Vagina (tissue), 2 donors: Measurements from ENCODE around the gene SDF2. TPM values are rescaled to one million over a fixed set of nuclear protein-coding genes. Genes with fewer than 3 reads are reported as not detected.

Source experiments
- DNase-seq, 2 donors: peaks; one replicate each; pipeline ENCODE4 v3.0.0-alpha.2; 2017; ENCODE audit errors: extremely low spot score in 2 of 2
- H3K27ac ChIP-seq: fragments of 200-600 bp; sonication (generic); one replicate; pipeline ENCODE4 v1.5.1; 2019
- H3K27me3 ChIP-seq: fragments of 200-600 bp; sonication (generic); one replicate; pipeline ENCODE4 v1.5.1; 2019
- H3K36me3 ChIP-seq, 2 donors: fragments of 200-600 bp; sonication (generic); one replicate each; pipeline ENCODE4 v1.5.1; 2017 to 2019
- H3K4me1 ChIP-seq: fragments of 200-600 bp; sonication (generic); one replicate; pipeline ENCODE4 v1.5.1; 2019
- H3K4me3 ChIP-seq, 2 donors: fragments of 200-600 bp; sonication (generic); 1 replicate in 1 of 2; 2 replicates in 1 of 2; pipeline ENCODE4 v1.5.1; 2016 to 2019
- H3K9me3 ChIP-seq: fragments of 200-600 bp; sonication (generic); one replicate; pipeline ENCODE4 v1.5.1; 2019
- POLR2A ChIP-seq, 2 donors: fragments of 450-650 bp; IDR thresholded peaks; one replicate each; pipeline ENCODE4 v1.6.1; 2017; ENCODE audit warnings: antibody characterized with exemption in 2 of 2, mild to moderate bottlenecking in 2 of 2, moderate library complexity in 2 of 2
- POLR2AphosphoS5 ChIP-seq, 2 donors: sonication (generic); formaldehyde crosslinking; IDR thresholded peaks; one replicate each; pipeline ENCODE4 v1.9.0; 2017; ENCODE audit warnings: antibody characterized with exemption in 2 of 2, mild to moderate bottlenecking in 2 of 2, low read depth in 1 of 2; ENCODE audit not compliant: insufficient read depth in 1 of 2
- intact Hi-C: fragments of 100-400 bp; cut with DNase I; formaldehyde crosslinking; loops from one replicate; pipeline ENCODE4 v1.15.1; 2023
- total RNA-seq: library from RNA; depleted of rRNA; stranded (reverse); fragments of >200 nt; gene quantifications from one replicate; pipeline ENCODE4 v1.2.3, GENCODE V29; 2016
- TF ChIP-seq, protein P1 (sequence below), 3 experiments: fragments of 450-650 bp in 2 of 3; fragments of 200-600 bp in 1 of 3; sonication (generic) in 1 of 3; IDR thresholded peaks; one replicate each; pipeline ENCODE4 v1.5.1; 2017 to 2019; ENCODE audit warnings: antibody characterized with exemption in 3 of 3, mild to moderate bottlenecking in 2 of 3, moderate library complexity in 2 of 3

The SDF2 gene
- total RNA-seq, 1 donor from 2014 or later = 33.1 TPM

DNA sequence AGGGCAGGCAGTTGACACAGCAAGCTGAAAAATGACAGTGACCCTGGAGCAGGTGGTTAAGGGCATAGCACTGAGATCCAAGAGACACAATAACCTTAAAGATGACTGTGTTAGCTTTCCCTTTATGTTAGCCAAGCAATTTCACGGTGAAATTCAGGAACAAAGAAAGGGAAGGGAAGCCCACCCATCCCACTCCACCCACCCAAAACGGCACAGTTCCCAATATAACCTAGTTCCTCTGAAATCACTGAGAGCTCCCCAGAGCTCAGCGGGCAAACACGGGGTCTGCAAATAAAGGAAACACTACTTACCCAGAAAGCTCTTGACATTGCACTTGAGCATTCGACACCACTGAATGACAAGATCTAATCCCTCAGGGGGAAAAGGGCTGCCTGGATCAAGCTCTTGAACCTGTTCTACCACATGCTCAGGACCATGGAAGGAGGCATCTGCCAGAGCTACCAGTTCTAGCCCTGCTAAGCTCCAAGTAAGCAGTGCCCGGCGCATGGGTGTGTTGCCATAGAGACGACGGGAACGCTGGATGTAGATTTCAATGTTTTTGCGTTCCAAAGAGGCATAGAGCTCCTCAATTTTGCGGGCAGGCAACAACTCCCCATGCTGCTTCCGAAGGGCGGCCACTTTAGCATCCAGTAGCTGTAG lies 27.4 kb downstream of the SDF2 start:
- H3K27me3 ChIP-seq = no peaks in the 10 kb centered on the region
- TF ChIP-seq POLR2AphosphoS5 (IDR thresholded peaks at IDR 0.05; ENCODE audit: insufficient read depth in 1 of 2, low read depth in 1 of 2) = no peak
- TF ChIP-seq, protein P1, sequence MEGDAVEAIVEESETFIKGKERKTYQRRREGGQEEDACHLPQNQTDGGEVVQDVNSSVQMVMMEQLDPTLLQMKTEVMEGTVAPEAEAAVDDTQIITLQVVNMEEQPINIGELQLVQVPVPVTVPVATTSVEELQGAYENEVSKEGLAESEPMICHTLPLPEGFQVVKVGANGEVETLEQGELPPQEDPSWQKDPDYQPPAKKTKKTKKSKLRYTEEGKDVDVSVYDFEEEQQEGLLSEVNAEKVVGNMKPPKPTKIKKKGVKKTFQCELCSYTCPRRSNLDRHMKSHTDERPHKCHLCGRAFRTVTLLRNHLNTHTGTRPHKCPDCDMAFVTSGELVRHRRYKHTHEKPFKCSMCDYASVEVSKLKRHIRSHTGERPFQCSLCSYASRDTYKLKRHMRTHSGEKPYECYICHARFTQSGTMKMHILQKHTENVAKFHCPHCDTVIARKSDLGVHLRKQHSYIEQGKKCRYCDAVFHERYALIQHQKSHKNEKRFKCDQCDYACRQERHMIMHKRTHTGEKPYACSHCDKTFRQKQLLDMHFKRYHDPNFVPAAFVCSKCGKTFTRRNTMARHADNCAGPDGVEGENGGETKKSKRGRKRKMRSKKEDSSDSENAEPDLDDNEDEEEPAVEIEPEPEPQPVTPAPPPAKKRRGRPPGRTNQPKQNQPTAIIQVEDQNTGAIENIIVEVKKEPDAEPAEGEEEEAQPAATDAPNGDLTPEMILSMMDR (IDR thresholded peaks at IDR 0.05) = no peak
- H3K4me3 ChIP-seq = no peak overlapping the region
- H3K9me3 ChIP-seq = no peaks in the 10 kb centered on the region
- no peak for DNase-seq
- H3K36me3 ChIP-seq = peaks cover 0 to 93% of the 10 kb centered on the region in 2 donors
- no peak overlapping the region for H3K27ac ChIP-seq
- H3K4me1 ChIP-seq = no peaks in the 10 kb centered on the region
- intact Hi-C loops = no loop called here

DNA sequence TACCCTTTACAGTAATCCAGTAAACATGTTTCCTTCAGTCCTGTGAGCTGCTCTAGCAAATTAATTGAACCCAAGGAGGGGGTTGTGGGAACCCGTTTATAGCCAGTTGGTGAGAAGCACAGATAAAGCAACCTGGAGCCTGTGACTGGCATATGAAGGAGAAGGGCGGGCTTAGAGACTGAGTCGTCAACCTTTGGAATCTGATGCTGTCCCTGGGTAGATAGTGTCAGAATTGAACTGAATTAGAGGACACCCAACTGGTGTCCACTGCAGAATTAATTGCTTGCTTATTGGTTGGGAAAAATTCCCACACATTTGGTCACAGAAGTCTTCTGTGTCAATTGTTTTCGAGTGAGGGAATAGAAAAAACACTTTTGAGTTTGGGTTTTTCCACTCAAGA lies 34.9 kb downstream of the SDF2 start:
- intact Hi-C loops = no loop called here
- Histone ChIP-seq H3K9me3 (no peaks in the 10 kb centered on the region), H3K4me1 (no peaks in the 10 kb centered on the region), H3K36me3 (peaks cover 0 to 74% of the 10 kb centered on the region in 2 donors), H3K4me3 (no peak overlapping the region), H3K27ac (no peak overlapping the region), H3K27me3 (no peaks in the 10 kb centered on the region)
- TF ChIP-seq, protein P1 (IDR thresholded peaks at IDR 0.05) = no peak
- TF ChIP-seq POLR2A (IDR thresholded peaks at IDR 0.05) = no peak
- no peak for DNase-seq

DNA sequence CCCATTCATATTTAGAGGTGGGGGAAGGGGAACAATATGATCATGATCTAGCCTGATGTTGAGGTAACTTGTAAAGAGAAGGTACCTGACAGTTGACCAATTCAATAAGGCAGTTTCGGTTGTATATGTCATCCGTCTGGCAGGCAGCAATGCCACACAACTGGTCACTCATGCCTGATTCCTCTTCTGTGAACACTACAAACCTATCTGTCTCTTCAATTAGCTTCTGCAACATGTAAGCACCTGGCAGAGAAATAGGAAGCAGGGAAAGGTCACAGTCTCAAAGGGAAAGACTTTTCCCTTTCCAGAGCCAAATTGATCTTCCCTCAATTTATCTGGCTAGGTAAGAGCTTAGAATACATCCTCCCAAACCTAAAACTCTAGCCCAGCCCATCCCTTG lies 37.6 kb downstream of the SDF2 start:
- intact Hi-C loops = no loop called here
- no peaks in the 10 kb centered on the region for H3K4me1 ChIP-seq
- H3K27ac ChIP-seq = no peak overlapping the region
- DNase-seq = no peak
- H3K27me3 ChIP-seq = no peaks in the 10 kb centered on the region
- no peaks in the 10 kb centered on the region for H3K9me3 ChIP-seq
- no peak overlapping the region for H3K4me3 ChIP-seq
- no peak for TF ChIP-seq POLR2A (IDR thresholded peaks at IDR 0.05)
- TF ChIP-seq, protein P1 (IDR thresholded peaks at IDR 0.05) = no peak
- TF ChIP-seq POLR2AphosphoS5 (IDR thresholded peaks at IDR 0.05; ENCODE audit: insufficient read depth in 1 of 2, low read depth in 1 of 2) = no peak
- peaks cover 0 to 74% of the 10 kb centered on the region in 2 donors for H3K36me3 ChIP-seq

DNA sequence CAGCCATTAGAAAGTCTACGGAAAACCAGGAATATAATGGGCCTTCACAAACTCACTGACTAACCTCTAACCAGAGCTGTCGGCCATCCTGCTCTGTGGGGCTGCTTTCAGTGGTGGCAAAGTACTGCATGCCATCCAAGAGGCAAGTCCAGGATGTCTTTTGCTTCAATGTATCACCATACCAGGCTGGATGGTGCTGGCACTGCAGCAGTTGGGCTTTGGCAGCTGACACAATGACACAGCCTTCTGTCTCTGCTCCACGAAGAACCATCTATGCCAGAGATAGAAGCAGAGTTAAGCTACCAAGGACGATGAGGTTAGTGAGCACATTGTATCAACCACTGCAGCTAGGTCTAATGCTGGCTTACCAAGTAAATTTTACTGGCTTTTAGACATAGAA lies 38.0 kb downstream of the SDF2 start:
- intact Hi-C loops = no loop called here
- TF ChIP-seq, protein P1 (IDR thresholded peaks at IDR 0.05) = no peak
- no peak for TF ChIP-seq POLR2A (IDR thresholded peaks at IDR 0.05)
- TF ChIP-seq POLR2AphosphoS5 (IDR thresholded peaks at IDR 0.05; ENCODE audit: insufficient read depth in 1 of 2, low read depth in 1 of 2) = no peak
- Histone ChIP-seq H3K36me3 (peaks cover 0 to 77% of the 10 kb centered on the region in 2 donors), H3K9me3 (no peaks in the 10 kb centered on the region), H3K27me3 (no peaks in the 10 kb centered on the region), H3K27ac (no peak overlapping the region), H3K4me3 (no peak overlapping the region), H3K4me1 (no peaks in the 10 kb centered on the region)
- no peak for DNase-seq

DNA sequence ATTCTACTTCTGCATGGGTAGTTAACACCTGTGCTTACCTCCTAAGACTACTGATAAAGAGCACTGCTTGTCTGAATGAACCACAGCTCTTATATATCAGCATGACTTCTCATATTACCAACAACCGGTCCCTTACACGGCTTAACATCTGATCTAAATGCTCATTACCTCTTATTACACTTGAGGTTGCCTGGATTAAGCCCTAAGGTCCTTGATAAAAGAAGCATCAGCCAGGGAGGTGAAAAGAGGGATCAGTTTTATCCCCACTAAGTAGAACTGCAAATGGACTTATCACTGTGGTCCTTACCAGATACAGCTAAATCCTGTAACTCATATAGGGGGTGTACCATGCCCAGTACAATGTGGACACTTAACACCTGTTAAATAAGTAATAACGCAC lies 39.5 kb downstream of the SDF2 start:
- intact Hi-C loops = no loop called here
- Histone ChIP-seq H3K27ac (no peak overlapping the region), H3K4me3 (no peak overlapping the region), H3K9me3 (no peaks in the 10 kb centered on the region), H3K4me1 (no peaks in the 10 kb centered on the region), H3K36me3 (peaks cover 0 to 78% of the 10 kb centered on the region in 2 donors), H3K27me3 (no peaks in the 10 kb centered on the region)
- no peak for DNase-seq
- no peak for TF ChIP-seq POLR2A (IDR thresholded peaks at IDR 0.05)
- TF ChIP-seq, protein P1 (IDR thresholded peaks at IDR 0.05) = no peak
- TF ChIP-seq POLR2AphosphoS5 (IDR thresholded peaks at IDR 0.05; ENCODE audit: insufficient read depth in 1 of 2, low read depth in 1 of 2) = no peak
